Osteocyte (in vitro differentiated cells): ENCODE results near the gene ZSWIM8. TPM values are rescaled to one million over a fixed set of nuclear protein-coding genes. Genes with fewer than 3 reads are reported as not detected.
A peak's percentile ranks its signal among the peaks of the same experiment; 100 is the strongest.

Source experiments
- DNase-seq: peaks from one replicate; pipeline ENCODE4 v3.0.0; 2021; ENCODE audit warnings: mixed read lengths; ENCODE audit not compliant: unreplicated experiment; ENCODE audit errors: extremely low spot score
- H3K27ac Mint-ChIP-seq: one replicate; pipeline ENCODE4 v1.8.0; 2021; ENCODE audit warnings: mild to moderate bottlenecking, mixed read lengths; ENCODE audit not compliant: unreplicated experiment
- H3K27me3 Mint-ChIP-seq: one replicate; pipeline ENCODE4 v1.8.0; 2021; ENCODE audit warnings: mixed read lengths; ENCODE audit not compliant: unreplicated experiment
- H3K36me3 Mint-ChIP-seq: one replicate; pipeline ENCODE4 v1.8.0; 2021; ENCODE audit warnings: mixed read lengths; ENCODE audit not compliant: unreplicated experiment
- H3K4me1 Mint-ChIP-seq: one replicate; pipeline ENCODE4 v1.8.0; 2021; ENCODE audit warnings: mixed read lengths; ENCODE audit not compliant: unreplicated experiment
- H3K4me3 Mint-ChIP-seq: one replicate; pipeline ENCODE4 v1.8.0; 2021; ENCODE audit warnings: mild to moderate bottlenecking, moderate library complexity, mixed read lengths; ENCODE audit not compliant: unreplicated experiment
- H3K9me3 Mint-ChIP-seq: one replicate; pipeline ENCODE4 v1.8.0; 2021; ENCODE audit warnings: mixed read lengths; ENCODE audit not compliant: unreplicated experiment
- total RNA-seq: library from RNA; stranded (reverse); gene quantifications from 2 replicates; pipeline ENCODE4 v1.2.1, GENCODE V29; 2021
- TF ChIP-seq, protein P1 (sequence below): fragments of 200-600 bp; sonication (generic); IDR thresholded peaks from 2 replicates; pipeline ENCODE4 v1.5.0; 2021; ENCODE audit warnings: antibody characterized with exemption, mild to moderate bottlenecking, moderate library complexity

Gene ZSWIM8
- total RNA-seq, 1 donor from 2014 or later = 186 TPM

DNA sequence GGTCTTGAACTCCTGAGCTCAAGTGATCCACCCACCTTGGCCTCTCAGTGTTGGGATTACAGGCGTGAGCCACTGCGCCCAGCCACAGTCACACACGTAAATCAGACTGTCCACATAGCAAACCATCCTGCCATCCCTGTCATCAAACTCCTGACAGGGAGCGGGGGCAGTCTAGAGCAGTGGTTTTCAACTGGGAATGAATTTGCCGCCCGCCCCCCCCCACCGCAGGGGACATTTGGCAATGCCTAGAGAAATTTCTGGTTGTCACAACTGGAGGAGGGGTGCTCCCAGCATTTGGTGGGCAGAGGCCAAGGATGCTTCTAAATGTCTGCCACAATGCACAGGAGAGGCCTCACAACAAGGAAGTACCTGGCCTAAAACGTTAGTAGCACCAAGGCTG lies 64.8 kb downstream of the ZSWIM8 start:
- Mint-ChIP-seq H3K4me1 (peaks cover 45% of the 10 kb centered on the region), H3K27ac (peak overlapping the region; percentile 85), H3K27me3 (no peaks in the 10 kb centered on the region), H3K36me3 (peaks cover 32% of the 10 kb centered on the region), H3K4me3 (no peak overlapping the region), H3K9me3 (no peaks in the 10 kb centered on the region)
- DNase-seq = no peak
- TF ChIP-seq, protein P1, sequence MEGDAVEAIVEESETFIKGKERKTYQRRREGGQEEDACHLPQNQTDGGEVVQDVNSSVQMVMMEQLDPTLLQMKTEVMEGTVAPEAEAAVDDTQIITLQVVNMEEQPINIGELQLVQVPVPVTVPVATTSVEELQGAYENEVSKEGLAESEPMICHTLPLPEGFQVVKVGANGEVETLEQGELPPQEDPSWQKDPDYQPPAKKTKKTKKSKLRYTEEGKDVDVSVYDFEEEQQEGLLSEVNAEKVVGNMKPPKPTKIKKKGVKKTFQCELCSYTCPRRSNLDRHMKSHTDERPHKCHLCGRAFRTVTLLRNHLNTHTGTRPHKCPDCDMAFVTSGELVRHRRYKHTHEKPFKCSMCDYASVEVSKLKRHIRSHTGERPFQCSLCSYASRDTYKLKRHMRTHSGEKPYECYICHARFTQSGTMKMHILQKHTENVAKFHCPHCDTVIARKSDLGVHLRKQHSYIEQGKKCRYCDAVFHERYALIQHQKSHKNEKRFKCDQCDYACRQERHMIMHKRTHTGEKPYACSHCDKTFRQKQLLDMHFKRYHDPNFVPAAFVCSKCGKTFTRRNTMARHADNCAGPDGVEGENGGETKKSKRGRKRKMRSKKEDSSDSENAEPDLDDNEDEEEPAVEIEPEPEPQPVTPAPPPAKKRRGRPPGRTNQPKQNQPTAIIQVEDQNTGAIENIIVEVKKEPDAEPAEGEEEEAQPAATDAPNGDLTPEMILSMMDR = no peak

- H3K9me3 Mint-ChIP-seq = no peaks in the 10 kb centered on the region
- TF ChIP-seq, protein P1 = no peak
- DNase-seq = peak; percentile 91
- H3K4me3 Mint-ChIP-seq = peak overlapping the region; percentile 3
- peaks cover 28% of the 10 kb centered on the region for H3K36me3 Mint-ChIP-seq
- peak overlapping the region; percentile 85 for H3K27ac Mint-ChIP-seq
- H3K27me3 Mint-ChIP-seq = no peaks in the 10 kb centered on the region
- H3K4me1 Mint-ChIP-seq = peaks cover 48% of the 10 kb centered on the region
Measured at GRCh38 chr10:73850863-73851461, 65.6 kb downstream of the ZSWIM8 start.

Other genes with a start within 250 kb of the ZSWIM8 start
- 9.4 and 11.2 TPM in 2 replicates for gene USP54, start 194.3 kb upstream of the ZSWIM8 start, total RNA-seq
- gene MYOZ1, start 144.1 kb upstream of the ZSWIM8 start, total RNA-seq = 0.59 and 0.78 TPM in 2 replicates
- not detected in 2 replicates for gene SYNPO2L, start 129.6 kb upstream of the ZSWIM8 start, total RNA-seq
- gene AGAP5, start 87.5 kb upstream of the ZSWIM8 start, total RNA-seq = 5.9 and 8.1 TPM in 2 replicates
- gene SEC24C, start 41.2 kb upstream of the ZSWIM8 start, total RNA-seq = 64.1 and 64.2 TPM in 2 replicates
- gene CHCHD1, start 3.6 kb upstream of the ZSWIM8 start, total RNA-seq = 19.9 and 22.3 TPM in 2 replicates
- gene NDST2, start 26.0 kb downstream of the ZSWIM8 start, total RNA-seq = 32.2 and 39.1 TPM in 2 replicates
- gene CAMK2G, start 88.9 kb downstream of the ZSWIM8 start, total RNA-seq = 37.6 and 38.2 TPM in 2 replicates
- gene PLAU, start 125.5 kb downstream of the ZSWIM8 start, total RNA-seq = 112 and 118 TPM in 2 replicates
- 338 and 340 TPM in 2 replicates for gene VCL, start 212.5 kb downstream of the ZSWIM8 start, total RNA-seq